SH-SY5Y (cell line): ENCODE results near the gene SAMD11.

Source experiments
- GATA2 ChIP-seq: IDR thresholded peaks from 2 replicates; pipeline ENCODE4 v1.6.1; 2011; ENCODE audit warnings: mild to moderate bottlenecking, low read depth, low read length
- GATA3 ChIP-seq: IDR thresholded peaks from 2 replicates; pipeline ENCODE4 v1.6.1; 2011; ENCODE audit warnings: low read depth, mild to moderate bottlenecking, low read length, moderate library complexity

DNA sequence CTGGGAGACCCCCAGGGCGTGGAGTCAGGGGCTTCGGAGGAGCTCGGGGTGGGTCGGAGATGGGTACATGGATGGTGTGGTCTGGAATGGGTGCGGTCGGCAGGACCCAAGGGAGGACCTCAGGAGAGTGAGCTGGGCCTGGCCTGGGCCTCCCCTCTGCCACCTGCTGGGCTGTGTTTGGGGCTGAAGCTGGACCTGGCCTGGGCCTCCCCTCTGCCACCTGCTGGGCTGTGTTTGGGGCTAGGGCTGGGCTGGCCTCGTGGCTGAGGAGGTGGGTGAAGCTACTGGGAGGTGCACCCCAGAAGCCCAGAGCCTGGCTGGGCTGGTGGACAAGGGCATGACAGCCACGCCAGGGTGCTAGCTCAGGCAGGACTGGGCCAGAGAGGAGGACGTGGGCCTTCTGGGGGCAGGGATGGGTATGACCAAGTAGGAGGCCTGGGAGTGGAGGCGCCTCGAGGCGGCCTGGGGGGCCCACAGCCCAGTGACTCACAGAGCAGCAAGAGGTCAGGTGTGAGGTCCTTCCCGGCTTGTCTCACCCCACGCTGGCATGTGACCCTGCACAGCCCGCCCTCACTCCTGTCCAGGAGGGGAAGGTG is 14.5 kb downstream of the SAMD11 start:
- TF ChIP-seq GATA3: no peak
- no peak for TF ChIP-seq GATA2
